NCI-H187 treated with DMSO at 0.1 percent for 48 hours (cell line): Measurements from ENCODE around the gene GMDS.
A peak's percentile ranks its signal among the peaks of the same experiment; 100 is the strongest.

Source experiments
- DNase-seq: peaks from one replicate; lab custom pipeline; 2025; lab: John Stamatoyannopoulos, UW

GMDS gene

GRCh38 chr6:2245103-2245876 lies at the start of gene GMDS:
Gene GMDS, minus strand, starts transcription at chr6:2245605.
- DNase-seq: no peak

GRCh38 chr6:2285510-2285909 lies 40.1 kb upstream of the GMDS start:
- no peak for DNase-seq

DNA sequence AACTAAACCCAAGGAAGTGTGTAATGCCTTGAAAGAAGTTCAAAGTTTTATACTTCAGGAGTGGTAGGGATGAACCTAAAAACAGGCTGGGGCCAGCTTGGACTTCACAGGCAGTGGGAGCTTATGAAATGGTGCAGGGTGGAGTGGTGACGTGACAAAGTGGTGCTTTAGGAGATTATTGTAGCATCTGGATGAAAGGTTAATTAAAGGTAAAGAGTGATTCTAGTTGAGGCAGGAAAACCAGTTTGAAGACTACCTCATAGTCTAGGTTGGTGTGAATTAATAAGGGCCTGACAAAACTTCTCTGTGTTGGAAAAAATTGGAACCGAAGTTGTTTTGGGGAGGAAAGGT lies 30.5 kb upstream of the GMDS start:
- DNase-seq: no peak

- DNase-seq: no peak
Observed at GRCh38 chr6:2274981-2275891, 29.8 kb upstream of the GMDS start.

GRCh38 chr6:2272696-2273095 lies 27.3 kb upstream of the GMDS start:
- no peak for DNase-seq

- DNase-seq: no peak
Observed at GRCh38 chr6:2270054-2270453, 24.6 kb upstream of the GMDS start.

- no peak for DNase-seq
Observed at GRCh38 chr6:2266841-2267240, 21.4 kb upstream of the GMDS start.

DNA sequence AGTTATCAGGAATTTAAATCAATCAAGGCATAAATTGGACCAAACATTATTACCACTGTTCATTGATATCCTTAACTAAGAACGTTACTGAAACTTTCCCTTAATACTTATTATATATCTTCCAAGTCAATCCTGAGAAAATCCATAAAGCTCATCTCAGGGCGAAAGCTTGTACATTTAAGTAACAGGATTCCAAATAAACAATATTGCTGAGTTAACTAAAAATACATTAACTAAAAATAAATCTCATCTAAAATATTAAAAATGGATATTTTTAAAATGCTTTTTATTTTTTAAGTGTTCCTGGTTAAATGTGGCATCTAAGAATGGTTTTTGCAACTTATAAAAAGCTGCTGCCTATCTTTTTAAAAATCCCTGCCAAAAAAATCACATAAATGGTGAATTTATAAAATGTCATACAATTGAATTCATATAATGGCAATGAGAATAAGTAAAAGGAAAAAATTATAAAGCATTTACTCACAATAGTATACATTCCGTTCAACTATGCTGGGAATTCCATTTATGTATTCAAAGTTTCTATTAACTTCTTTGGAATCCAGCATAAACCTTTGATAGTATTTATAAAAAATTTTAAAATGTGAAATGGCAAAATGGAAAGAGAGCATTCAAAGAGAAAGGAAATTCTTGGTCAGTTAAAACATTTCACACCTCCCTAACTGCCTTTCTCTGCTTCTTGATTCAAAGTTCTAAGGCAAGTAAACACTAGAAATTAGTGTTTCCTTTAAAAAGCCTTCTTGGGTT lies 20.8 kb upstream of the GMDS start:
- no peak for DNase-seq

GRCh38 chr6:2264932-2265331 lies 19.5 kb upstream of the GMDS start:
- no peak for DNase-seq

DNA sequence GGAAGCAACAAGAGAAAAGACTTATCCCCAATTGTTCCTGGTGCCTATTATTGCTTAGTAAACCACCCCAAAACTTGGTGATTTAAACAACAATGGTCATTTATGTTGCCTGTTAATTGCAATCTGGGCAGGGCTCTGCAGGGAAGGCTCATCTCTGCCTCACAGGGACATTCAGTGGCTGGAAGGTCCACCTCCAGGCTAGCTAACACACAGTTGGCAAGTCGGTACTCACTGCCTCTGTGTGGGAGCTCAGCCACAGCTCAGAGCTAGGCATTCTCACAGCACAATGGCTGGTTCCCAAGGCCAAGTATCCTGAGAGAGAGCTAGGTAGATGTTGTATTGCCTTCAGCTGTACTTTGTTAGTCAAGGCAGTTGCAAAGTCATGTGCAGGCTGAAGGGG lies 18.5 kb upstream of the GMDS start:
- no peak for DNase-seq

DNA sequence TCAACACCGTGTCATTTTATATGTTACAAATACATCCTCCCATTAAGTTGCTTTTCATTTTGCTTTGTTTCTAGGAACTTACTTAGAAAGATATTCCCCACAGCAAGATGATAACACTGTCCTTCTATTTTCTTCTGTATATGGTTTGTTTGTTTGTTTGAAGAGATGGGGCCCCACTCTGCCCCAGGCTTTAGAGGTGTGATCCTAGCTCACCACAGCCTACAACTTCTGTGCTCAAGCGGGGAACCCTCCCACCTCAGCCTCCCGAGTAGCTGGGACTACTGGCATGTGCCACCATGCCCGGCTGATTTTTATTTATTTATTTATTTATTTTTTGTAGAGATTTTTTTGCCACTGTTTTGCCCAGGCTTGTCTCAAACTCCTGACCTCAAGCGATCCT lies 14.2 kb upstream of the GMDS start:
- no peak for DNase-seq

GRCh38 chr6:2259002-2259494 lies 13.6 kb upstream of the GMDS start:
- no peak for DNase-seq

DNA sequence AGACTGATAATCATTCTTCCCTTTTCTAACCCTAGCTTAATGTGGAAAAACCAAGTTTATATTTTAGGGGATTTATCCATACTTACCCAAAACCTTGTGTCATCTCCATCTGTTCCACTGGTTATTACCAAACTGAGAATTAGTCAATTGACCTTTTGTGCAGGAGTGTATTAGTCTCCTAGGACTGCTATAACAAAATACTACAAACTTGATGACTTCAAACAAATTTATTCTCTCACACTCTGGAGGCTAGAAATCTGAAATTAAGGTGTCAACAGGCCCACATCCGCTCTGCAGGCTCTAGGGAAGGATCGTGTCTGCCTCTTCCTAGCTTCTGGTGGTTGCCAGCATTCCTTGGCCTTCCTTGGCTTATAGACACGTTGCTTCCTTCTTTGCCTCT lies 12.7 kb upstream of the GMDS start:
- DNase-seq: no peak

DNA sequence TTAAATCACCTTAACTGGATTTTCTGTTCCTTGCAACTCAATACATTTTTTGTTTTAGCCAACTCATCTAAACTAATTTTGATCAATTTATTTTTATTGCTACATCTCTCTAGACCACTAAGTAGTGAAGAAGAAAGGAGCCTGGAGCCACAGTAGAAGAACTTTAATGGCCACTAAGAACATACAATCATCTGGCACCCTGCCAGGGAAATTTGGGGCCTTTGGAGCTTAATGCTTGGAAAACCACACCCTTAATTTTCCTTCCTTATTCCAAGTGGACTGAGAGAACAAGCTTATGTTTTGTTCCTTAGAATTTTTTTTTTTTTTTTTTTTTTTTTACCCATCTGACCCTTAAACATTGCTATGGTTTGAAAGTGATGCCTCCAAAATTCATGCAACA lies 12.0 kb upstream of the GMDS start:
- DNase-seq: no peak

DNA sequence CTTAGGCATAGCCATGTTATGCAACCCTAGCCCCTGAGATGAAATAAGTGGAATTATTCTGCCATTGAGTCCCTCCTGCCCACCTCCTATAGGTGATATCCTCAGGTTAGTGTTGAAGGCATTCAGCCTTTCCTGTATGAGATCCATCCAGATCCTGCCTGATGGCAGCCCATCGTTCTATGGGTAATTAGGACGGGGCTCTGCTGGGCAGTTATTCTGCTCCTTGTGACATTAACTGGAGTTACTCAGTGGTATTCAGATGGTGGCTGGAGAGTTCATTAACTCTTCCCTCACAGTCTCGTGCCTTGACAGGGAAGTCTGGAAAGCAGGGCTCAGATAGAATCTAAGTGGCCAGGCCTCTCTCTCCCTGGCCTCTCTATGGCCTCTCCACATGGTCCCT lies 9.3 kb upstream of the GMDS start:
- no peak for DNase-seq

DNA sequence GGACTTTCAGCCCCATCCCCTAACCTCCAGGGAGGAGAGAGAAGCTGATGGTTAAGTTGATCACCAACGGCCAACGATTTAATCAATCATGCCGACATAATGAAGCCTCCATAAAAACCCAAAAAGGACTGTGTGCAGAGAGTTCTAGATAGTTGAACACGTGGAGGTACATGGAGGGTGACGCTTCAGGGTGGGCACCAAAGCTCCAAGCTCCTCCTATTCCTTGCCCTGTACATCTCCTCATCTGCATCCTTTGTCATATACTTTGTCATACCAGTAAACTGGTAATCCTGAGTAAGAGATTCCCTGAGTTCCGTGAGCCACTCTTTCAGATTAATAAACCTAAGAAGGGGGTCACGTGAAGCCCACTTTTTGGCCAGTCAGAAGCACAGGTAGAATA lies 3.7 kb upstream of the GMDS start:
- no peak for DNase-seq

GRCh38 chr6:2247664-2248063 lies 2.3 kb upstream of the GMDS start:
- DNase-seq: no peak

- peak; percentile 53 for DNase-seq
Observed at GRCh38 chr6:2245877-2246863, 765 bp upstream of the GMDS start.

DNA sequence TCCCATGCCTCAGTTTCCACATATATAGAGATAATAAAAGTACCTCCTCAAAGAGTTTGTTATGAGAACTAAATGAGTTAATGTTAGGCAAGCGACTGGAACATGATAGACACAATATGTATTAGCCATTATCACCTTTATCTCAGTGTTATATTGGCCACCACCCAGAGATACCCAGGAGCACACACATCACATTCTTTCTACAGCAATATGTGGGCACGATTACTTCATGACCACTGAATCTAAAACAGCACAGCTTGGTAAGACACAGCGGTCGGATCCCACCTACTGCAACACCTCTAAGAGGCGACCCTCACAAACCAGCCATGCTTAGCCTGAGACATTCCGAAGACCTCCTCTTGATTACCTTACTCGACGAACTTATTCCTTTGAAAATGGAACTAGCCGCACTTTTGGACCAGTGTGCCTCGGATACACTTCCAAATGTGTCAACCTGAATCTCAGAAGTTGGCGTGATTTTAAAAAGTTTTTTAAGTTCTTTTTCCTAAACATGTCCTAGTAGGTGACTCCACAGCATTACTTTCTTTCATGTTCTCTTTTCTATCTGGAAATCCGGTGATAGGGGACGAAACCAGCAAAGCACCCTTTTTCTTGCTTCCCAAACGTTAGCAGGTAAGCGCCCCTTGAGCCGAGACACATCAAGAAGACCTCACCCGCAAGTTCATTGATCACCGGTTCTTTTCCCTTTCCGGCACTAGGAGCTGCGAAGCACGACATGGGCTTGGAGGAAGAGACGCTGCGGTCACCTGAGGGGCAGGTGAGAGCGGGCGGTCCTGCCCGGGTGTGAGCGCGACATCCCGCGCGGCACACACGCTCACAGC lies 923 bp downstream of the GMDS start:
- no peak for DNase-seq

- DNase-seq: no peak
Observed at GRCh38 chr6:2242311-2242710, 3.1 kb downstream of the GMDS start.
